ENCODE measurements around the gene LARP4B. TPM values are rescaled to one million over a fixed set of nuclear protein-coding genes. Genes with fewer than 3 reads are reported as not detected.
A peak's percentile ranks its signal among the peaks of the same experiment; 100 is the strongest.

The LARP4B gene
- total RNA-seq, 1 donor from 2014 or later: 30.8 TPM

DNA sequence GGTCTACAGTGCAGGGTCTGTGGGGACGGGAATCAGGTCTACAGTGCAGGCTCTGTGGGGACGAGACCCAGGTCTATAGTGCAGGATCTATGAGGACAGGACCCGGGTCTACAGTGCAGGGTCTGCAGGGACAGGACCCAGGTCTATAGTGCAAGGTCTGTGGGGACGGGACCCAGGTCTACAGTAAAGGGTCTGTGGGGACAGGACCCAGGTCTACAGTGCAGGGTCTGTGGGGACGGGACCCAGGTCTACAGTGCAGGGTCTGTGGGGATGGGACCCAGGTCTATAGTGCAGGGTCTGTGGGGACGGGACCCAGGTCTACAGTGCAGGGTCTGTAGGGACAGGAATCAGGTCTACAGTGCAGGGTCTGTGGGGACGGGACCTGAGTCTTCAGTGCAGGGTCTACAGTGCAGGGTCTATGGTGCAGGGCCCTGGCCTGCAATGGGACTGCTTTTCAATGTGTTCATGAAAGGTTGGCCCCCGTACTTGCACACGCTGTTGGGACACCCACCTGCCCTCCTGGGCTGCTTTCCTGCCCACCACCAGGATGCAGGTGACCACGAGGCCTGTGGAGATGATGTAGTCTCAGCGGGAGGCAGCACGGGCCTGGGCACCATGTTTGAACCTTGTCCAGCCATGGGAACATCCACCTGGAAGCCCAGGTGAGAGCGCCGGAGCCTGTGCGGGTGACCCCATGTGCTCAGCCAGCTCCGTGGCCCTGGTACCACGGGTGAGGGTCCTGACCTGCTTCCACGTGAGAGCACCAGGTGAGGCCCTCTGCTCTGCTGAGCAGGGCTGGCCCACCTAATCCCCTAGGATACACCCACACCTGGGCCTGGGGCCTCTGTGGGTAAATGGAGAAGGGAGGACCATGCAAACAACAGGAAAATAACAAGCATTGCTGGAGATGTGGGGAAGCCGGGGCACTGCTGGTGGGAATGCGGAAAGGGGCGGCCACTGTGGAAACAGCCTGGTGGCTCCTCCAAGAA, 150.7 kb downstream of the LARP4B start:
- no peak overlapping the region for H3K9ac ChIP-seq (ENCODE audit: low read depth in 1 of 3, low read length in 3 of 3)
- no peak overlapping the region for H3K27ac ChIP-seq (ENCODE audit: low read depth, low read length)
- no peak overlapping the region for H3K4me3 ChIP-seq (ENCODE audit: low read length in 3 of 3)
- peaks cover 0 to 27% (median 12%) of the 10 kb centered on the region in 3 donors for H3K27me3 ChIP-seq (ENCODE audit: control insufficient read depth in 3 of 3, insufficient read depth in 3 of 3, low read length in 3 of 3)
- H3K9me3 ChIP-seq (ENCODE audit: control insufficient read depth in 3 of 3, low read length in 3 of 3): no peaks in the 10 kb centered on the region
- no peaks in the 10 kb centered on the region for H3K36me3 ChIP-seq (ENCODE audit: control insufficient read depth in 3 of 3, insufficient read depth in 3 of 3, low read length in 3 of 3)
- H3K4me1 ChIP-seq (ENCODE audit: control insufficient read depth in 3 of 3, insufficient read depth in 3 of 3, low read length in 3 of 3): peaks cover 4 to 8% (median 4%) of the 10 kb centered on the region in 3 donors

DNA sequence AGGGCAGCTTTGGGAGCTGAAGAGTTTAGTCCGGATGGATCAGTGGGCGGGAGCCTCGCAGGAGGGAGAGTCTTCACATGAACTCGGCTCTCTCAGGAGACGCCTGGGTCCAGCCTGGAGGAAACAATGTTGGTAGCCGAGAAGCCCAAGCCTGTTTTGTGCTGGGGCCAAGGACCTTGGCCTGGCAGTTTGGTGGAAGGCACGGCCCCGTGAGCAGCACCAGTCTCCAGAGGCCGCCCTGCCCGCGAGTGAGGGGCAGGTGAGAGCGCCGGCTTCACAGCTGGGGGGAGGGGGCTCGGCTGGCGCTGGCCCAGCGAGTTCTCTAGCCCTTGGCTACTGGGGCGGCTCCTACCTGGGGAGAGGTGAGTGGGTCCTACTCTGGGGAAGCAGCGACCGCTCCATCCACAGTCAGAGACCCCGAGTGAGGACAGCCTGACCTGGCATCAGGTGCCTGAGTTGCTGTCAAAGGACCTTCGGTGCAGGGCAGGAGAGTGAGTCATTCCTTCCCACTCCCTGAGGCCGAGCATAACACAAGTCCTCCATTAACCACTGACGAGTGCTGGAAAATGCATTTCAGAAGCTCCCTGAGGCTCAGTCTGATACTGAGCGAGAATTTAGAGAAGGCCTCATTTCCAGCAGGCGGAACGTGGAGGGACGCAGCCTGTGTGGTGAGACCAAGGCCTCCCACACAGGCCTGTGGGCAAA, 152.7 kb downstream of the LARP4B start:
- Histone ChIP-seq H3K27me3 (ENCODE audit: control insufficient read depth in 3 of 3, insufficient read depth in 3 of 3, low read length in 3 of 3) (peaks cover 0 to 20% (median 3%) of the 10 kb centered on the region in 3 donors), H3K27ac (ENCODE audit: low read depth, low read length) (no peak overlapping the region), H3K9me3 (ENCODE audit: control insufficient read depth in 3 of 3, low read length in 3 of 3) (no peaks in the 10 kb centered on the region), H3K36me3 (ENCODE audit: control insufficient read depth in 3 of 3, insufficient read depth in 3 of 3, low read length in 3 of 3) (no peaks in the 10 kb centered on the region), H3K9ac (ENCODE audit: low read depth in 1 of 3, low read length in 3 of 3) (no peak overlapping the region), H3K4me3 (ENCODE audit: low read length in 3 of 3) (no peak overlapping the region), H3K4me1 (ENCODE audit: control insufficient read depth in 3 of 3, insufficient read depth in 3 of 3, low read length in 3 of 3) (peaks cover 4 to 12% (median 10%) of the 10 kb centered on the region in 3 donors)

DNA sequence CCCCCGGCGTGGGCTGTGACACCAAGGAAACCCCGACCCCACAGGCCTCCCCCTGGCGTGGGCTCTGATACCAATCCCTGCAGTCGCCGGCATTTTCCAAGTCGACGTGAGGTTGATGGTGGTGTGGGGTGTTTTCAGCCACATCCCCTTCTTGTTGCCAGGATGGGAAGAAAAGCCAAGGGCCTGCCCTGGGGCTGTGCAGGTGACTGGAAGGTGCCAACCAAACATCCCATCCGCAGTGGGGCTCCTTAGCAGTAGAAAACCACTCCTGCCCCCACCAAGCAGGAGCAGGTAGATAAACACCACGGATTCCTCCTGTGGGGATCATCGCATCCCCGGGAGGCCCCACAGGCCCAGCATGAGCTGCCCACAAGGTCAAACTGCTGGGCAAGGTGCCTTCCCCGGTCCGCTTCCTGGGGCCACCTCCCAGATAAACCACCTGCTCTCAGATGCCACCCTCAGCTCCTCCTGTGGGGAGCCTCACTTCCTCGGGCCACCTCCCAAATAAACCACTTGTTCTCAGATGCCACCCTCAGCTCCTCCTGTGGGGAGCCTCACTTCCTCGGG, 153.5 kb downstream of the LARP4B start:
- H3K4me3 ChIP-seq (ENCODE audit: low read length in 3 of 3): no peak overlapping the region

DNA sequence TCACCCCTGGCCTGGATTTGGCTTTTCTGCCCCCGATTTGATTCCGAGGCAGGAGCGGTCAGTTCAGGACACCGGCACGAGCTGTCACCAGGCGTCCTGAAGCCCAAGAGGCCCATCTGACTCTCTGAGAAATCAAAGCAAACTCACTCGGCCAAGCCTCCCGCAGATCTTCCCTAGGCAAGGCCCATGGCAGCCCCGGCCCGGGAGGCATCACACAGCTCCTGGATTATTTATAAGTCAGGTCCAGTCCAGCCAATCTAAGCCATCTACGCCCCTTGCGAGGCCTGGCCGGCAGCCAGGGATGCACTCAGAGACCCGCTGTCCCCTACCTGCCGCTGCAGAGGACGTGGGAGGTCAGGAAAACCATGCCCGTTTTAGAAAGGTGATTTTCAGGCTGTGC, 154.7 kb downstream of the LARP4B start:
- Histone ChIP-seq H3K27ac (ENCODE audit: low read depth, low read length) (no peak overlapping the region), H3K4me1 (ENCODE audit: control insufficient read depth in 3 of 3, insufficient read depth in 3 of 3, low read length in 3 of 3) (peaks cover 4 to 12% (median 10%) of the 10 kb centered on the region in 3 donors), H3K27me3 (ENCODE audit: control insufficient read depth in 3 of 3, insufficient read depth in 3 of 3, low read length in 3 of 3) (peaks cover 0 to 8% (median 0%) of the 10 kb centered on the region in 3 donors), H3K9ac (ENCODE audit: low read depth in 1 of 3, low read length in 3 of 3) (no peak overlapping the region), H3K36me3 (ENCODE audit: control insufficient read depth in 3 of 3, insufficient read depth in 3 of 3, low read length in 3 of 3) (no peaks in the 10 kb centered on the region), H3K4me3 (ENCODE audit: low read length in 3 of 3) (no peak overlapping the region), H3K9me3 (ENCODE audit: control insufficient read depth in 3 of 3, low read length in 3 of 3) (no peaks in the 10 kb centered on the region)

More for the DNA sequence above, 153.5 kb downstream of the LARP4B start:
- H3K27ac ChIP-seq (ENCODE audit: low read depth, low read length): no peak overlapping the region
- H3K27me3 ChIP-seq (ENCODE audit: control insufficient read depth in 3 of 3, insufficient read depth in 3 of 3, low read length in 3 of 3): peaks cover 0 to 14% (median 3%) of the 10 kb centered on the region in 3 donors
- peaks cover 4 to 12% (median 10%) of the 10 kb centered on the region in 3 donors for H3K4me1 ChIP-seq (ENCODE audit: control insufficient read depth in 3 of 3, insufficient read depth in 3 of 3, low read length in 3 of 3)
- H3K9ac ChIP-seq (ENCODE audit: low read depth in 1 of 3, low read length in 3 of 3): no peak overlapping the region
- H3K9me3 ChIP-seq (ENCODE audit: control insufficient read depth in 3 of 3, low read length in 3 of 3): no peaks in the 10 kb centered on the region
- H3K36me3 ChIP-seq (ENCODE audit: control insufficient read depth in 3 of 3, insufficient read depth in 3 of 3, low read length in 3 of 3): no peaks in the 10 kb centered on the region

DNA sequence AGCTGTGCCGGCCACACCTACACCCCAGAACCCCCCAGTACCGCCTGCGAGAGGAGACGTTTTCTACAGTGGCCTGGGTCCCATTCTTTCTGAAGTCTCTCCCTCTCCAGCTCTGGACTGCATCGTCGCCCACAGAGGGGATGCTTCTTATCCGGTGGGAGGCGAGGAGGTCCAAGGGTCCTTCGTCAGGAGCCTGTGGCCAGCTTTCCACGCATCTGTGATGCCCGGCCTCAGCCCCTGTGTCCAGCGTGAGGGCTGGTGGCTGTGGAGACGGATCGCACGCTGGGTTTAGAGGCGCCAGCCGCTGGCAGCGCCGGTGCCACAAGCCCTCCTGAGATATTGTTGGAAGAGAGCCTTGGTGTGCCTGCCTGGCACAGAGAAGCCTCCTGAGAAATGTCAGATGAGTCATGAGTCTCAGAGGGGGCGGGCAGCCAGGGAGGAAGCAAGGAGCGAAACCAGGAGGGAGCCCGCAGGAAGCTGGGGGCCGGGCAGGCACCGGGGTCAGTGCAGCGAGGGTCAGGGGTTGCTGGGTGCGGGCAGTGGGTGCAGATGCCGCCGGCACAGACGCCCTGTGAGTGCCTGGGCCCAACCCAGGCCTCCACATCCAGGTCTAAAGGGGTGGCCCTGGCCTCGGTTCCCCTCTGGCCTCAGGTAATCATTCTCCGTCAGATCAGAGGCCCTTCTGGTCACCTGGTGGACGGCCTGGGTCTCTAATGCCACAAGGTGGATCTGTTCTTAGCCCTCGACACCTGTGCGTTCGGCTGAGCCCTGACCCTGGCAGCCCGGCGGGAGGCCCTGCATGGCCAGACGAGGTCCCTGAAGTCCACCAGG, 156.0 kb downstream of the LARP4B start:
- peak overlapping the region in 1 of 3 donors; percentile 6 for H3K4me3 ChIP-seq (ENCODE audit: low read length in 3 of 3)
- H3K27ac ChIP-seq (ENCODE audit: low read depth, low read length): no peak overlapping the region
- H3K4me1 ChIP-seq (ENCODE audit: control insufficient read depth in 3 of 3, insufficient read depth in 3 of 3, low read length in 3 of 3): peaks cover 4 to 12% (median 10%) of the 10 kb centered on the region in 3 donors
- peaks cover 0 to 3% (median 0%) of the 10 kb centered on the region in 3 donors for H3K9me3 ChIP-seq (ENCODE audit: control insufficient read depth in 3 of 3, low read length in 3 of 3)
- H3K27me3 ChIP-seq (ENCODE audit: control insufficient read depth in 3 of 3, insufficient read depth in 3 of 3, low read length in 3 of 3): no peaks in the 10 kb centered on the region
- peak overlapping the region in 1 of 3 donors; percentile 54 for H3K9ac ChIP-seq (ENCODE audit: low read depth in 1 of 3, low read length in 3 of 3)
- no peaks in the 10 kb centered on the region for H3K36me3 ChIP-seq (ENCODE audit: control insufficient read depth in 3 of 3, insufficient read depth in 3 of 3, low read length in 3 of 3)

DNA sequence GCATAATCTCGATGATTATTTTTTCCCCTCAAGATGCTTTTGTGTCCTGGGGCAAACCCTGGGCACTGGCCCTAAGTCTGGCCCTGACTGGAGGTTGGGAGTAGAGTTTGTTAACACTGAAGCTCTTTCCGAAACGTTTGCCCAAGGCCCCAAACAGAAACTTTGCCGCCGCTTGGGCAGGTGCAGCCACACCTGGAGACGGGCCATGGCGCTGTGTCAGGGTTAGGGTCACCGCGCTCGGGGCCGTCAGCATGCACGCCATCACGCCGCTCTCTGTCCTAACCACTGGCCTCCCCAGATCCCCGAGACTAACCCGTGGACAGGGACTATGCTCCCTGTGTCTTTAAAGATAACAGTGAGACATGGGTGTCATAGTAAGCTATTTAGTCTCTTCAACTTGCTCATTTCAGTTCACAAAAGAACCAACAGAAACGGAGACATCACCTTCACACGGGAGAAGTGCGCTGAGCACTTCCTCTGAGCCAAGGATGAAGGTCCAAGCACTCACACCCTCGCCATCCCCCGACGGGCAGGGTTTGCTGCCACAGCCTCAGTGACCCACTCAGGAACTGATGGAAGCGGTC, 156.8 kb downstream of the LARP4B start:
- no peak overlapping the region for H3K4me3 ChIP-seq (ENCODE audit: low read length in 3 of 3)
- H3K4me1 ChIP-seq (ENCODE audit: control insufficient read depth in 3 of 3, insufficient read depth in 3 of 3, low read length in 3 of 3): peaks cover 4 to 12% (median 10%) of the 10 kb centered on the region in 3 donors
- H3K9ac ChIP-seq (ENCODE audit: low read depth in 1 of 3, low read length in 3 of 3): no peak overlapping the region

DNA sequence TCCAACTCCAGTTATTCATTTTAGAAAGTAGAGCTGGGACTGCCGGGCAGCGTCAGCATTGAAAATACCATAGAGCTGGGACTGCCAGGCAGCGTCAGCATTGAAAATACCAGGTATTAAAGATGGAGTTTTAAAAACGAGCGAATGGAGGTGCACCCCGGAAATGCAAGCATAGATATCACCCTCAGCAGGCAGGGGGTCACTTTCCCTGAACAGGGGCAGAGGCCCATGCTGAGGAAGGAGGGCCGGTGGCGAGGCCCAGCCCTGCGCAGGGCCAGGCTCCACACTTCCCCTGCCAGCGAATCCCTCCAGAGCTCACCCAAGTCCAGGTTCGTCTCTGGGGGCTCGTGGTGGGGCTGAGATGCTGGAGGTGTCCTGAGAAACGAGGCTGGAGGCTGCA, 157.3 kb downstream of the LARP4B start:
- no peak overlapping the region for H3K9ac ChIP-seq (ENCODE audit: low read depth in 1 of 3, low read length in 3 of 3)
- H3K27ac ChIP-seq (ENCODE audit: low read depth, low read length): no peak overlapping the region
- H3K4me1 ChIP-seq (ENCODE audit: control insufficient read depth in 3 of 3, insufficient read depth in 3 of 3, low read length in 3 of 3): peaks cover 4 to 12% (median 10%) of the 10 kb centered on the region in 3 donors
- H3K4me3 ChIP-seq (ENCODE audit: low read length in 3 of 3): no peak overlapping the region
- peaks cover 0 to 6% (median 0%) of the 10 kb centered on the region in 3 donors for H3K9me3 ChIP-seq (ENCODE audit: control insufficient read depth in 3 of 3, low read length in 3 of 3)
- H3K36me3 ChIP-seq (ENCODE audit: control insufficient read depth in 3 of 3, insufficient read depth in 3 of 3, low read length in 3 of 3): no peaks in the 10 kb centered on the region
- no peaks in the 10 kb centered on the region for H3K27me3 ChIP-seq (ENCODE audit: control insufficient read depth in 3 of 3, insufficient read depth in 3 of 3, low read length in 3 of 3)

More for the DNA sequence above, 156.8 kb downstream of the LARP4B start:
- Histone ChIP-seq H3K27ac (ENCODE audit: low read depth, low read length) (no peak overlapping the region), H3K36me3 (ENCODE audit: control insufficient read depth in 3 of 3, insufficient read depth in 3 of 3, low read length in 3 of 3) (no peaks in the 10 kb centered on the region), H3K27me3 (ENCODE audit: control insufficient read depth in 3 of 3, insufficient read depth in 3 of 3, low read length in 3 of 3) (no peaks in the 10 kb centered on the region), H3K9me3 (ENCODE audit: control insufficient read depth in 3 of 3, low read length in 3 of 3) (peaks cover 0 to 3% (median 0%) of the 10 kb centered on the region in 3 donors)

DNA sequence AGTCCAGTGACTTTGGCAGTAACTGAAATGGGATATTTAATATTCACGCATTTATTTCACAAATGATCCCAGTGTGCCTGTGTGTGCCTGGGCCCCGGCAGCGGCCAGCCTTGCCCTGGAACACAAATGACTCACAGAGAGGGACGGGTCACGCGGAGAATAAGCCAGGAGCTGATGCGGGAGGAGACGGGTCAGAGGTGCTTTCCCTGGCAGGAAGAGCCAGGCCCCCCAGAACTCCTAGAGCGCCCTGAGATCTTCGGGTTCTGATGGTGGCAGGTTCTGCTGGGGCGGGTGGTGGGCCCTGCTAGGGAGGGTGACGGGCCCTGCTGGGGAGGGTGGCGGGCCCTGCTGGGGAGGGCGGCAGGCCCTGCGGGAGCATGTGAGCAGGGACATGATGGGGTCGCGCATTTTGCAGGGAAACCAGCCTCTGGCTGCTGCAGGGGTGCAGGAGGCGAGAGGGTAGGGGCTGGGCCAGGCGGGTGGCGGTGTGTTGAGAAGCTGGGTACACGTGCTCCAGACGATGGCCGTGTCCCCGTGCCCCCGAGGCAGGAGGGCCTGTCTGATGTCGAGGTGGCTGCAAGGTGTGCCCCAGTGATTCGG, 157.8 kb downstream of the LARP4B start:
- Histone ChIP-seq H3K9me3 (ENCODE audit: control insufficient read depth in 3 of 3, low read length in 3 of 3) (peaks cover 0 to 6% (median 0%) of the 10 kb centered on the region in 3 donors), H3K9ac (ENCODE audit: low read depth in 1 of 3, low read length in 3 of 3) (no peak overlapping the region), H3K4me3 (ENCODE audit: low read length in 3 of 3) (no peak overlapping the region), H3K4me1 (ENCODE audit: control insufficient read depth in 3 of 3, insufficient read depth in 3 of 3, low read length in 3 of 3) (peaks cover 4 to 12% (median 10%) of the 10 kb centered on the region in 3 donors), H3K36me3 (ENCODE audit: control insufficient read depth in 3 of 3, insufficient read depth in 3 of 3, low read length in 3 of 3) (no peaks in the 10 kb centered on the region), H3K27ac (ENCODE audit: low read depth, low read length) (no peak overlapping the region), H3K27me3 (ENCODE audit: control insufficient read depth in 3 of 3, insufficient read depth in 3 of 3, low read length in 3 of 3) (no peaks in the 10 kb centered on the region)

Data from skeletal muscle tissue (tissue), 4 donors.